Skin epidermis (tissue), 12 donors: ENCODE data around the gene COX5B.

Experiments used
- H3K27ac ChIP-seq, 21 experiments: fragments of 200-600 bp; sonication (generic) in 11 of 21; one replicate each; pipeline ENCODE4 v1.5.0; 2020; ENCODE audit warnings: mild to moderate bottlenecking in 3 of 21, inconsistent platforms in 2 of 21, moderate library complexity in 2 of 21
- H3K4me3 ChIP-seq, 7 experiments: fragments of 200-600 bp; sonication (generic) in 2 of 7; one replicate each; pipeline ENCODE4 v1.5.0; 2020; ENCODE audit warnings: inconsistent platforms in 2 of 7, mild to moderate bottlenecking in 2 of 7, moderate library complexity in 1 of 7

COX5B gene

GRCh38 chr2:97653473-97653872 lies 7.6 kb downstream of the COX5B start:
- no peak overlapping the region for H3K4me3 ChIP-seq
- H3K27ac ChIP-seq: no peak overlapping the region

- Histone ChIP-seq H3K27ac (no peak overlapping the region), H3K4me3 (no peak overlapping the region)
These were observed 8.0 kb downstream of the COX5B start for GRCh38 chr2:97653874-97654273.

GRCh38 chr2:97654309-97654708 lies 8.4 kb downstream of the COX5B start:
- H3K4me3 ChIP-seq: no peak overlapping the region
- no peak overlapping the region for H3K27ac ChIP-seq

GRCh38 chr2:97654791-97655190 lies 8.9 kb downstream of the COX5B start:
- no peak overlapping the region for H3K4me3 ChIP-seq

GRCh38 chr2:97656129-97656755 lies 10.4 kb downstream of the COX5B start:
- H3K4me3 ChIP-seq: no peak overlapping the region
- no peak overlapping the region for H3K27ac ChIP-seq

More at GRCh38 chr2:97654791-97655190, 8.9 kb downstream of the COX5B start:
- H3K27ac ChIP-seq: no peak overlapping the region

GRCh38 chr2:97656905-97657587 lies 11.2 kb downstream of the COX5B start:
- no peak overlapping the region for H3K27ac ChIP-seq

DNA sequence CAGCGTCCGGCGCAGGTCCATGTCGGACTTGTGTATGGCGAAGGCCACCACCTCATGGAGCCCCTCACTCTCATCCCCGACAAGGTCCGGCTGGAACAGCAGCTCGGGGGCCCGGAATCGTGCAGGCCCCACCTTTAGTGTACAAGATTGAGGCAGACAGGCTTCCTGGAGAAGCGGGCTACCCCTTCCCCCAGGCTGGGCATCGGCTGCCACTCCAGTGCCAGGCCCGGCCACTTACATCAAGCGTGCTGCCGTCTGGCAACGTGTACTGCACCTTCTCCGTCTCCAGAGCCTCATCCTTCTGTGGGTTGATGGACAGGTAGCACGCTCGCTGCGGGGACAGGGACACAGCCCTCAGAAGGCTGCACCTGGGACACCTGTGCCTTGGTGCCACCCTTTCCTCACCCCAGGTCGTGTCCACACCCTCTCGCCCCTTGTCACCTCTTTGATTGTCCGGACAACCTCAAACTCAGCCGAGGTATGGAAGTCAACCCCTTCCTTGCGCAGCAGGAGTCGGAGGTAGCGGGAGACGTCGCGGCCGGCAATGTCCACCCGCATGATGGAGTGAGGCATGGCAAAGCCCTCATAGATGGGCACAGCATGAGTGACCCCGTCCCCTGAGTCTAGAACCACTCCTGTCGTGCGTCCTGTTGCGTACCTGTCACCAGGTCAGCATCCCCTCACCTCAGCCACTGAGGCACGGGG lies 12.3 kb downstream of the COX5B start:
- Histone ChIP-seq H3K4me3 (no peak overlapping the region), H3K27ac (no peak overlapping the region)

More at GRCh38 chr2:97656905-97657587, 11.2 kb downstream of the COX5B start:
- no peak overlapping the region for H3K4me3 ChIP-seq

GRCh38 chr2:97658691-97659157 lies 12.9 kb downstream of the COX5B start:
- H3K27ac ChIP-seq: no peak overlapping the region
- H3K4me3 ChIP-seq: no peak overlapping the region

GRCh38 chr2:97659256-97660043 lies 13.6 kb downstream of the COX5B start:
- Histone ChIP-seq H3K4me3 (no peak overlapping the region), H3K27ac (no peak overlapping the region)

DNA sequence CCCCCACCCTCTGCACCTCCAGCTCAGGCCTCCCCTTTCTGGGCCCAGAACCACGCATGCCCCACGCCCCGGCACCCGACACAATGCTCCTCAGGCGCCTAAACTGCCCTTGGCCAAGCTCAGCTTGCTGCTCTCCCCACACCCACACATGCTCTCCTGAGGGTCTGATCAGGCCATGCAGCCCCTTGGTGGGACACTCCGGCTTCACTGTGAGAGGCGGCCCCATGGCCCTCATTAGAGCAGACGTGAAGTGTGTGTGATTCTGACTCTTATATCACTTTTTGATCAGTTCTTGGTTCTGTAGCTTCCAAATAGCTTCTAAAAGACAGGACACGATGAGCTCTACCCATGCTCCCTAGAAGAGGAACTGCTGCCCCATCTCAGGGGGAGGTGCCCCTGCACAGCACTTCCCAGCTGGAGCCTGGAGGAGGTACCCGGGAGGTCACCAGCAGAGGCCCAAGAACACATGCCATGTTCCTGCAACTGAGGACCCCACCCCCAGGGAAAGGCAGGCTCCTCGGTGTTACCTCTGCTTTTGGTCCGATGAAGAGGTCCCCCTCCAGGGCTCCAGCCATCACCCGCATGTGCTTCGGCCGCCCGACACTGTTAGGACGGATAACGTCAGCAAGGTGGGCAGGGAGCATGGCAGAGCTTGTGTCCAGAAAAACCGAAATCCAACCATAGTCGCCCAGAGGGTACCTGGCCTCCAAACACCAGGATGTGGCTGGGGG lies 14.3 kb downstream of the COX5B start:
- Histone ChIP-seq H3K27ac (peak overlapping the region in 1 of 21 experiments; percentile 13), H3K4me3 (no peak overlapping the region)

GRCh38 chr2:97660775-97661389 lies 15.0 kb downstream of the COX5B start:
- H3K27ac ChIP-seq: peak overlapping the region in 3 of 21 experiments; percentile 6 to 94 (median 13)
- no peak overlapping the region for H3K4me3 ChIP-seq

GRCh38 chr2:97661927-97662326 lies 16.1 kb downstream of the COX5B start:
- Histone ChIP-seq H3K4me3 (peak overlapping the region in 1 of 7 experiments; percentile 52), H3K27ac (peak overlapping the region in 11 of 21 experiments; percentile 2 to 95 (median 92))

DNA sequence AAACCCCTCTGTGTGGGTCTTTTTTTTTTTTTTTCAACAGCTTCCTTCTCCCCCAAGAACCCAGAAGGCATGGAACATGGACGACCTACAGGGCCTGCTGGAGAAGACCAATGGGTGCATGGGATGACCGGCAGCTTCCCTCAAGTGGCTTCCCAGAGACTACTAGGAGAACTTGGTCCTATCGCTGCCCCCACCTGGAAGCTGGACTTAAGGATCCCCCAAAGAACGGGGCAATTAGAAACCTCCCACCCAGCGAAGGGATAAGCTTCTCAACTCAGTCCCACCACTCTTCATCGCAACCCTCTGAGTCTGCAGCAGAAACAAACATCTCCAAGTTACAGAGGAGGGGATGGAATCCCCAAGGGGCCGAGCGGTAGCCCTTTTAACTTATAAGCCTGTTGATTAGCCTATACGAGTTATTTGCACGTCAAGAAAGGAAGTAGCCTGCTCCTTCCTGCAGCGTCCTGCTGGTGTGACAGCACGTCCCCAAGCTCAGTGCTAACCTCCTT lies 16.6 kb downstream of the COX5B start:
- Histone ChIP-seq H3K4me3 (peak overlapping the region; percentile 37 to 93 (median 71)), H3K27ac (peak overlapping the region in 20 of 21 experiments; percentile 80 to 95 (median 92))

- Histone ChIP-seq H3K27ac (peak overlapping the region; percentile 80 to 95 (median 91)), H3K4me3 (peak overlapping the region; percentile 37 to 93 (median 71))
These were observed 17.2 kb downstream of the COX5B start for GRCh38 chr2:97662895-97663625.

- H3K4me3 ChIP-seq: peak overlapping the region; percentile 37 to 93 (median 71)
- H3K27ac ChIP-seq: peak overlapping the region; percentile 80 to 95 (median 91)
These were observed 17.7 kb downstream of the COX5B start for GRCh38 chr2:97663626-97663961.

DNA sequence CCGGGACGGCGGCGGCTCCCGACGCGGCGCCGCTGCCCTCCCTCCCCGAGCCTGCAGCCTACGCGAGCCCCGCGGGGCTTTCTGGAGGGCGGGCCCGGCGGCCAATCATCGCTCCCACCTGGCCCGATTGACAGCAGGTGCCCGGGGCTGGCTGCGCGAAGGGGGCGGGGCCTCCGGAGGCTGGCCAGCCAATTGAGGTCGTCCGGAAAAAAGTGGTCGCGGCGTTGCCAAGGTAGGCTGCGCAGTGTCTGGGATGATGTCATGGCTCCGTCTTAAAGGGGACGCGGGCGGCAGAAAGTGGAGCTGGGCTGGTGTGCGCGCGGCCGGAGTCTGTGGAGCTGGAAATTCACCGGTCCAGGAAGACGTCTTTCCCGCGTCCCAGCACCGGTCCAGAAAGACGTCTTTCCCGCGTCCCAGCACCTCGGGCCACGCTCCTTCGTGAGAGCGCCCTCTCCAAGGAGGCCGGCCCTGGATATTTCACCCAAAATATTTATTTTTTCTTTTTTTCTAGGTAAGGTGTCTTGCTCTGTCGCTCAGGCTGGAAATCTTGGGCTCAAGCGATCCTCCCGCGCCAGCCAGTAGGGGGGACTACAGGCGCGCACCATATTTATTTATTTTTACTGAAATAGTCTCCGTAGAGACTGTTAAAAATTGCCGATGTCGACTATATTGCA lies 18.2 kb downstream of the COX5B start, which contains the start of gene ACTR1B:
TSS of gene ACTR1B (minus strand) at position 83 of the 674 bp plus-strand sequence. CDS start 154 bp downstream, outside the sequence.
- Histone ChIP-seq H3K27ac (peak within 1 kb of the TSS; percentile 80 to 95 (median 91)), H3K4me3 (peak within 1 kb of the TSS; percentile 37 to 93 (median 71))

DNA sequence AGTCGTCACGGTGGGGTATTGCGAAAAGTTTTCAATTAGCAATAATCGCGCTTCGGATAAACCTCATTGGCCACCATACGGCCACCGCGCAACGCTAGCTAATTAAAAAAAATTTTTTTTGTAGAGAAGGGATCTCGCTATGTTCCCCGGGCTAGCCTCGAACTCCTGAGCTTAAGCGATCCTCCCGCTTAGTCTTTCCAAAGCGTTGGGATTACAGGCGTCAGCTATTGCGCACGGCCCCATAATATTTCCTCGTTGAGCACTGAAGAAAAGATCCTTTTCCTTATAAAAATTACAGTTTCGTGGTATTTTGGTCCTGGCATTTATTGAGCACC lies 18.7 kb downstream of the COX5B start:
- Histone ChIP-seq H3K4me3 (peak overlapping the region; percentile 37 to 93 (median 71)), H3K27ac (peak overlapping the region; percentile 52 to 95 (median 91))
